ENCODE results near the gene SLC36A1.

GRCh38 chr5:151408591-151409230, 38.7 kb upstream of the SLC36A1 start:
- no peak for TF ChIP-seq CTCF (IDR thresholded peaks at IDR 0.05 in 8 of 11, conservative IDR thresholded peaks at IDR 0.05 in 3 of 11)
- no peak for TF ChIP-seq POLR2A (IDR thresholded peaks at IDR 0.05)
- no peak for TF ChIP-seq POLR2AphosphoS5 (IDR thresholded peaks at IDR 0.05)
